Hepatocyte (in vitro differentiated cells): Measurements from ENCODE around the gene OR6N2. TPM values are rescaled to one million over a fixed set of nuclear protein-coding genes. Genes with fewer than 3 reads are reported as not detected.

ENCODE experiments used
- DNase-seq: peaks from one replicate; pipeline ENCODE4 v3.0.0-alpha.2; 2016; ENCODE audit warnings: low spot score
- H2AFZ ChIP-seq: fragments of 200-600 bp; sonication (generic); 2 replicates; pipeline ENCODE4 v1.6.0; 2016; ENCODE audit warnings: antibody characterized with exemption, mild to moderate bottlenecking
- H3K27ac ChIP-seq: fragments of 200-600 bp; sonication (generic); 2 replicates; pipeline ENCODE4 v1.5.1; 2016; ENCODE audit warnings: mild to moderate bottlenecking
- H3K27me3 ChIP-seq: fragments of 200-600 bp; sonication (generic); 2 replicates; pipeline ENCODE4 v1.6.1; 2016
- H3K36me3 ChIP-seq: fragments of 200-600 bp; sonication (generic); replicated peaks from 2 replicates; pipeline ENCODE4 v1.5.1; 2016; ENCODE audit warnings: low read depth; ENCODE audit not compliant: insufficient read depth
- H3K4me1 ChIP-seq: fragments of 200-600 bp; sonication (generic); 2 replicates; pipeline ENCODE4 v1.5.1; 2016; ENCODE audit warnings: mild to moderate bottlenecking, moderate library complexity; ENCODE audit not compliant: insufficient read depth
- H3K4me2 ChIP-seq: fragments of 200-600 bp; sonication (generic); 2 replicates; pipeline ENCODE4 v1.6.0; 2016
- H3K4me3 ChIP-seq: fragments of 200-600 bp; sonication (generic); 2 replicates; pipeline ENCODE4 v1.5.1; 2016; ENCODE audit warnings: mild to moderate bottlenecking
- H3K79me2 ChIP-seq: fragments of 200-600 bp; sonication (generic); 2 replicates; pipeline ENCODE4 v1.6.0; 2017; ENCODE audit warnings: mild to moderate bottlenecking
- H3K9me2 ChIP-seq: fragments of 200-600 bp; sonication (generic); replicated peaks from 2 replicates; pipeline ENCODE4 v1.6.0; 2017; ENCODE audit warnings: mild to moderate bottlenecking; ENCODE audit not compliant: insufficient read depth
- H3K9me3 ChIP-seq: fragments of 200-600 bp; sonication (generic); 2 replicates; pipeline ENCODE4 v1.5.1; 2016; ENCODE audit warnings: low read depth, mild to moderate bottlenecking
- H4K20me1 ChIP-seq: fragments of 200-600 bp; sonication (generic); 2 replicates; pipeline ENCODE4 v1.6.0; 2016; ENCODE audit warnings: mild to moderate bottlenecking; ENCODE audit not compliant: insufficient read depth, poor library complexity, severe bottlenecking
- EZH2 ChIP-seq: fragments of 200-600 bp; sonication (generic); IDR thresholded peaks from 2 replicates; pipeline ENCODE4 v1.6.1; 2016; ENCODE audit warnings: antibody characterized with exemption, mild to moderate bottlenecking, borderline replicate concordance
- EZH2phosphoT487 ChIP-seq: fragments of 200-600 bp; sonication (generic); IDR thresholded peaks from one replicate; pipeline ENCODE4 v1.6.1; 2018; ENCODE audit warnings: antibody characterized with exemption, mild to moderate bottlenecking, low read depth, moderate library complexity; ENCODE audit not compliant: unreplicated experiment, severe bottlenecking
- WGBS: methylation state at CpG from one replicate; pipeline ENCODE4 v1.1.6; 2016; ENCODE audit warnings: low lambda C conversion rate; ENCODE audit errors: missing lambda C conversion rate; 5-methylcytosine and 5-hydroxymethylcytosine counted together
- polyA plus RNA-seq: library from polyadenylated mRNA; unstranded; fragments of >200 nt; fragmentation: Nextera tagmentation; extraction: Ambion mirVana; gene quantifications from 2 replicates; pipeline ENCODE4 v1.2.1, GENCODE V29; 2016
- small RNA-seq: library from RNA; depleted of rRNA; stranded (forward); fragments of <200 nt; gene quantifications from one replicate; pipeline ENCODE3, GENCODE V24; 2014
- total RNA-seq: library from RNA; depleted of rRNA; stranded (reverse); fragments of >200 nt; gene quantifications from 2 replicates; pipeline ENCODE4 v1.2.3, GENCODE V29; 2014
- TF ChIP-seq, protein P1 (sequence below): fragments of 200-600 bp; sonication (generic); IDR thresholded peaks from 2 replicates; pipeline ENCODE4 v1.5.1; 2016; ENCODE audit warnings: antibody characterized with exemption, mild to moderate bottlenecking; ENCODE audit not compliant: poor library complexity

OR6N2 gene
- total and polyA plus RNA-seq, 2 experiments from 2014 or later, result not detected

DNA sequence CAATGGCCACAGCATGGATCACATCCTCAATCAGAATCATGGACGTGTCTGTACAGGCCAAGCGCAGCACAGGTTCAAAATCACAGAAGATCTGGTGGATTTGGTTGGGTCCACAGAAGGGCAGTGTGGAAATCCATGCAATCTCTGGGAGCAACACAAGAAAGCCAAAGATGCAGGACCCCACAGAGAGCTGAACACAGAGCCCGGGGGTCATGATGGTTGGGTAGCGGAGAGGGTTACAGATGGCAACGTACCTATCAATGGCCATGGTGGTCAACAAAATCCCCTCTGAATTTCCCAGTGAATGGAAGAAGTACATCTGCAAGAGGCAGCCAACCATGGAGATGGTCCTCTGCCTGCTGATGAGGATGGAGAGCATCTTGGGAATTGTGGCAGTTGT, 56.6 kb downstream of the OR6N2 start:
- Histone ChIP-seq H3K9me2 (no peaks in the 10 kb centered on the region), H3K4me1 (no peaks in the 10 kb centered on the region), H3K36me3 (no peaks in the 10 kb centered on the region), H3K27me3 (no peaks in the 10 kb centered on the region), H3K4me2 (no peak overlapping the region), H3K27ac (no peak overlapping the region), H3K9me3 (no peaks in the 10 kb centered on the region), H2AFZ (no peak overlapping the region), H4K20me1 (no peaks in the 10 kb centered on the region), H3K79me2 (no peaks in the 10 kb centered on the region), H3K4me3 (no peak overlapping the region)
- no peak for TF ChIP-seq EZH2
- no peak for TF ChIP-seq EZH2phosphoT487
- TF ChIP-seq, protein P1, sequence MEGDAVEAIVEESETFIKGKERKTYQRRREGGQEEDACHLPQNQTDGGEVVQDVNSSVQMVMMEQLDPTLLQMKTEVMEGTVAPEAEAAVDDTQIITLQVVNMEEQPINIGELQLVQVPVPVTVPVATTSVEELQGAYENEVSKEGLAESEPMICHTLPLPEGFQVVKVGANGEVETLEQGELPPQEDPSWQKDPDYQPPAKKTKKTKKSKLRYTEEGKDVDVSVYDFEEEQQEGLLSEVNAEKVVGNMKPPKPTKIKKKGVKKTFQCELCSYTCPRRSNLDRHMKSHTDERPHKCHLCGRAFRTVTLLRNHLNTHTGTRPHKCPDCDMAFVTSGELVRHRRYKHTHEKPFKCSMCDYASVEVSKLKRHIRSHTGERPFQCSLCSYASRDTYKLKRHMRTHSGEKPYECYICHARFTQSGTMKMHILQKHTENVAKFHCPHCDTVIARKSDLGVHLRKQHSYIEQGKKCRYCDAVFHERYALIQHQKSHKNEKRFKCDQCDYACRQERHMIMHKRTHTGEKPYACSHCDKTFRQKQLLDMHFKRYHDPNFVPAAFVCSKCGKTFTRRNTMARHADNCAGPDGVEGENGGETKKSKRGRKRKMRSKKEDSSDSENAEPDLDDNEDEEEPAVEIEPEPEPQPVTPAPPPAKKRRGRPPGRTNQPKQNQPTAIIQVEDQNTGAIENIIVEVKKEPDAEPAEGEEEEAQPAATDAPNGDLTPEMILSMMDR, result no peak
- no peak for DNase-seq
- 97% methylated on average over 5 of the region's 5 CpGs for WGBS

Small RNA genes within 50 kb of the gene (small RNA-seq; reads per million reads assigned to genes)
- not detected for gene OR2AQ1P

Other genes with a start within 250 kb of the OR6N2 start
- gene OR6Y1, start 226.8 kb downstream of the OR6N2 start, total RNA-seq, result not detected in 2 replicates
- not detected in 2 replicates for gene OR6Y1, start 226.8 kb downstream of the OR6N2 start, polyA plus RNA-seq
- not detected in 2 replicates for gene OR6P1, start 210.6 kb downstream of the OR6N2 start, total RNA-seq
- not detected in 2 replicates for gene OR6P1, start 210.6 kb downstream of the OR6N2 start, polyA plus RNA-seq
- gene OR10X1, start 201.3 kb downstream of the OR6N2 start, total RNA-seq, result not detected in 2 replicates
- not detected in 2 replicates for gene OR10X1, start 201.3 kb downstream of the OR6N2 start, polyA plus RNA-seq
- not detected in 2 replicates for gene OR10Z1, start 175.9 kb downstream of the OR6N2 start, total RNA-seq
- gene OR10Z1, start 175.9 kb downstream of the OR6N2 start, polyA plus RNA-seq, result not detected in 2 replicates
- 0.03 and 0.04 TPM in 2 replicates for gene SPTA1, start 94.5 kb downstream of the OR6N2 start, total RNA-seq
- gene SPTA1, start 94.5 kb downstream of the OR6N2 start, polyA plus RNA-seq, result 1.1 TPM in 1 of 2 replicates, not detected in the other
- gene OR6K2, start 80.6 kb downstream of the OR6N2 start, total RNA-seq, result not detected in 2 replicates
- gene OR6K2, start 80.6 kb downstream of the OR6N2 start, polyA plus RNA-seq, result not detected in 2 replicates
- not detected in 2 replicates for gene OR6K3, start 60.5 kb downstream of the OR6N2 start, total RNA-seq
- not detected in 2 replicates for gene OR6K3, start 60.5 kb downstream of the OR6N2 start, polyA plus RNA-seq
- gene OR6K6, start 26.5 kb downstream of the OR6N2 start, total RNA-seq, result not detected in 2 replicates
- gene OR6K6, start 26.5 kb downstream of the OR6N2 start, polyA plus RNA-seq, result not detected in 2 replicates
- gene OR6N1, start 9.0 kb downstream of the OR6N2 start, total RNA-seq, result not detected in 2 replicates
- gene OR6N1, start 9.0 kb downstream of the OR6N2 start, polyA plus RNA-seq, result not detected in 2 replicates
- not detected in 2 replicates for gene MNDA, start 50.1 kb upstream of the OR6N2 start, total RNA-seq
- not detected in 2 replicates for gene MNDA, start 50.1 kb upstream of the OR6N2 start, polyA plus RNA-seq
- gene PYHIN1, start 150.3 kb upstream of the OR6N2 start, total RNA-seq, result not detected in 2 replicates
- gene PYHIN1, start 150.3 kb upstream of the OR6N2 start, polyA plus RNA-seq, result not detected in 2 replicates
- gene IFI16, start 228.7 kb upstream of the OR6N2 start, total RNA-seq, result 22.2 and 25.1 TPM in 2 replicates
- 31.8 and 35.6 TPM in 2 replicates for gene IFI16, start 228.7 kb upstream of the OR6N2 start, polyA plus RNA-seq